Measurements from ENCODE around the gene FHIT.

The FHIT gene

GRCh38 chr3:59790241-59790640, 1461.0 kb downstream of the FHIT start:
- DNase-seq (ENCODE audit: low read depth in 2 of 2, low spot score in 1 of 2) = no peak

- DNase-seq (ENCODE audit: low read depth in 2 of 2, low spot score in 1 of 2) = no peak
Observed at GRCh38 chr3:59788801-59789200, 1462.5 kb downstream of the FHIT start.

GRCh38 chr3:59788133-59788532, 1463.1 kb downstream of the FHIT start:
- no peak for DNase-seq (ENCODE audit: low read depth in 2 of 2, low spot score in 1 of 2)

GRCh38 chr3:59786374-59786773, 1464.9 kb downstream of the FHIT start:
- DNase-seq (ENCODE audit: low read depth in 2 of 2, low spot score in 1 of 2) = no peak

DNA sequence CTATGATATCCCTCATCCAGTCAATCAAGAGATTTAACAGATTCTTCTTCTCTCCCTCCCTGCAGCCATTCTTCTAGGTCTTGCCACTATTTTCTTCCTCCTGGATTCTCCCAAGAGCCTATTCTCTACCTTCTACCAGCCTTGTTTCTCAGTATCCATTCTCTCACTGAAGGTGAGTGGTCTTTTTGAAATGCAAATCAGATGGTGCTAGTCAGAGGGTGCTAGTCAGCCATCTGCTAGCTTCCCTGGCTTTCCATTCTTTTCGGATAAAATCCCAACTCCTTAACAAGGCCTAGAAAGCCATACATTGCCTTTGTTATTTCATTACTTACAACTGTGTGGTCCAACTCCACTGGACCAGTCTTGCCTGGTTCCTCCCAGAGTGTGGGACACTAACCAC, 1467.1 kb downstream of the FHIT start:
- no peak for DNase-seq (ENCODE audit: low read depth in 2 of 2, low spot score in 1 of 2)

- no peak for DNase-seq (ENCODE audit: low read depth in 2 of 2, low spot score in 1 of 2)
Observed at GRCh38 chr3:59783468-59783988, 1467.7 kb downstream of the FHIT start.

- DNase-seq (ENCODE audit: low read depth in 2 of 2, low spot score in 1 of 2) = no peak
Observed at GRCh38 chr3:59782664-59783063, 1468.6 kb downstream of the FHIT start.

- no peak for DNase-seq (ENCODE audit: low read depth in 2 of 2, low spot score in 1 of 2)
Observed at GRCh38 chr3:59780209-59780608, 1471.0 kb downstream of the FHIT start.

DNA sequence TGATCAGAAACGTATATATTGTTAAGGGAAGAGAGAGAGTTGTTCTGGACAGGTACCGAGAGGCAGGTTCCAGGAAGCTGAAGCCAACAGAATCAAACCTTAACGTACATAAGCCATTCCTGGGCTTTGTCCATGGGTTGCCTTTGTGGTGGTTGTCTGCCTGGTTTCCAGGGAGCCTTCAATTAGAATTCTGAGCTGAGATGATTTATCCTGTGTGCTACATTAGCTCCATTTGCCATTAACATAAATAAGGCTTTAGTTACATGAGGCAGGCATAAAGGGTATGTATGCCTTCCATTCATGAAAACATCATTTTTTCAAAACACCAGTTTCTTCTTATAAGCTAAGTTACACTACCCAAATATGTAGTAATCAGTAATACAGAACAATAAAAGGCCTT, 1472.0 kb downstream of the FHIT start:
- DNase-seq (ENCODE audit: low read depth in 2 of 2, low spot score in 1 of 2) = no peak

GRCh38 chr3:59777667-59778077, 1473.6 kb downstream of the FHIT start:
- no peak for DNase-seq (ENCODE audit: low read depth in 2 of 2, low spot score in 1 of 2)

DNA sequence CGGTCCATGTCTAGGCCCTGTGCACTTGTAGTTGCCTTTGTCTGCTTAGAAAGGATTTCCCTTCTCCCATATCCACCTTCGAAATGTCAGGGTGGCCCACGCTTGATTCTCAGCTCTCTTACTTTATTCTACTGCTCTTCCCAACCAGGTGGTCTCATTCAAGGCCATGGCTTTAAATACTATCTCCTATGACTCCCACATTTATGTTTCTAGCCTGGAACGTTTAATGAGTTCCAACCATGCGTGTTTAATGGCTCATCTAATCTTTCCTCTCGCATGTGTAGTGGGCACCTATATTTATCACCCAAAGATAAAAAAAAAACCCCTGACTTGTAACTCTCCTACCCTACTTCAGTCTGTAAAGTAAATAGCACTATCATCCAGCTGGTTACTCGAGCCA, 1474.2 kb downstream of the FHIT start:
- DNase-seq (ENCODE audit: low read depth in 2 of 2, low spot score in 1 of 2) = no peak

GRCh38 chr3:59775761-59776325, 1475.4 kb downstream of the FHIT start:
- no peak for DNase-seq (ENCODE audit: low read depth in 2 of 2, low spot score in 1 of 2)

DNA sequence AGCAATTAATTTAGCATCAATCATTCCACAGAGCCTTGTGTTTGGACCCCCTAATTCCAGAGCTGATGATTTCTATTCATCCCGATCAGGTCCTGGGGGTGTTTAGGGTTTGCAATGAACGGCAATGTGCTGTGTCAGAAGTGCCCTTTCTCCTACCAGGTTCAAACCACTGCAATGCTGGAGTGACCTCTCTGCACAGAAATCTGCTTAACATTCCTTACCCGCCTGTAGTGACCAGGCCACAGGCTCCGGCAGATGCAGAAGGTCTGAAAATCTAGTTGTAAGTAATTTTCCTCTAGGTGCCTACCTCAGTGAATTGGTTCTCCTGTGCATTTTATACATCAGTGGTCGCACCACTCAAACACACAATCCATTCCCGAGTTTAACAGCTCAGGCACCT, 1476.1 kb downstream of the FHIT start:
- no peak for DNase-seq (ENCODE audit: low read depth in 2 of 2, low spot score in 1 of 2)

- no peak for DNase-seq (ENCODE audit: low read depth in 2 of 2, low spot score in 1 of 2)
Observed at GRCh38 chr3:59774634-59775033, 1476.6 kb downstream of the FHIT start.

GRCh38 chr3:59774000-59774399, 1477.3 kb downstream of the FHIT start:
- no peak for DNase-seq (ENCODE audit: low read depth in 2 of 2, low spot score in 1 of 2)

DNA sequence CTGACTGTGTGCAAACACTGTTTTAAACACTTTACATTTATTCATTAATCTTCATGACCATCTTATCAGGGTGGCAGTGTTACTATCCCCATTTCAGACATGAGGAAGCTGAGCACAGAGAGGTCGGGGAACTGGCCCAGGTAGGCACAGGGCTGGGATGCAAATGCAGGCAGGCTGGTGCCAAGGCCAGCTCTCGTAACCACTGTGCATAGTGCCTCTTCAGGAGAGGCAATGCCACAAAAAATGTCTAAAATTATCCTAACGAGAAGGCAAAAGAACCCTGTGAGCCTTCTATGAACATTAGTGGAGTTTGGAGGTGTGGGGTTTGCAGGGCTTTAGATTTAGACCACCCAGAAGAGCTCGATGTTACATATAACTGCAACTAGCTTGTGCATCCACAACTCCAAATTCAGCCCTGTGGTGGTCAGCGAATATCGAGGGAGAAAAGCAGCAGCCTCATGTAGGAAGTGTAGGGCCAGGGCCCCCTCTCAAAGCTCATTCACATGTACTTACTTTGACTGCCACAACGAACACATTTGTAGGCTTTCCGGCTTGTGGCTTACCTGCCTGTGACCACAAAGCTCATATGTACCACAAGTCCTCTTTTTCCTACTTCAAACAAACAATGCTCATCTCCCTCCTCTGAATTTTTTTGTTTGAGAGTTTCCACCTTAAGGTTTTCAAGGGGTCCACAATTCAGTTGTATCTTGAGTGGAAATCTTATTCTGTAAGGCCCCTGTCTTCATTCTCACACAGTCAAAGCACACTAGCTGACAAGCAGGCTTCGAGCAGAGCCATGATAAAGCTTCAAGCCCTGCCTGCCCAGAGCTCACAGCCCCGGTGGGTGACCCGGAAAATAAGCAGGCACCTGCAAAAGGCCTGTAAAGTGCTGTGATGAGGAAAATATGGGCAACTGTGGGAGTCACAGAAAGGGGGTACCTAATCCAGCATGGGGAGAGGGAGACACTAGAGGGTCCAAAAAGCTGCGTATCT, 1478.5 kb downstream of the FHIT start:
- peak in 1 of 2 donors; percentile 18 for DNase-seq (ENCODE audit: low read depth in 2 of 2, low spot score in 1 of 2)

DNA sequence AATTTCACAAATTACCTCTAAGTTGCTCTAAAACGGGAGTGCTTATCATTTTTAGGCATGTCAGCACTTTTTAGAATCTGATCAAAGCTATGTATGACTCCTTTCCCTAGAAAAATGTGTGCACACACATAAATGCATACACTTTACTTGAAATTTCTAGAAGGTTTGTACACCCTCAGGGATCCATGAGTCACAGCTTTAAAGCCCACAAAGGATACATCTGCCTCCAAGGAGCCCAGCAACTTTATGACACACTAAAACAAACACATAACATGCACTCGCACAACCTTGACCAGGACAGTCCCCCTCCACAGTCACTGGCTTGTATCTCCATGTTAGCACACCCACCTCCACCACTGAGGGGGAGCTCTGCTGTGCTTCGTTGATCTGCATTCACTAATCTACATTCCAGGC, 1479.5 kb downstream of the FHIT start:
- no peak for DNase-seq (ENCODE audit: low read depth in 2 of 2, low spot score in 1 of 2)

GRCh38 chr3:59769127-59769750, 1482.0 kb downstream of the FHIT start:
- DNase-seq (ENCODE audit: low read depth in 2 of 2, low spot score in 1 of 2) = no peak

DNA sequence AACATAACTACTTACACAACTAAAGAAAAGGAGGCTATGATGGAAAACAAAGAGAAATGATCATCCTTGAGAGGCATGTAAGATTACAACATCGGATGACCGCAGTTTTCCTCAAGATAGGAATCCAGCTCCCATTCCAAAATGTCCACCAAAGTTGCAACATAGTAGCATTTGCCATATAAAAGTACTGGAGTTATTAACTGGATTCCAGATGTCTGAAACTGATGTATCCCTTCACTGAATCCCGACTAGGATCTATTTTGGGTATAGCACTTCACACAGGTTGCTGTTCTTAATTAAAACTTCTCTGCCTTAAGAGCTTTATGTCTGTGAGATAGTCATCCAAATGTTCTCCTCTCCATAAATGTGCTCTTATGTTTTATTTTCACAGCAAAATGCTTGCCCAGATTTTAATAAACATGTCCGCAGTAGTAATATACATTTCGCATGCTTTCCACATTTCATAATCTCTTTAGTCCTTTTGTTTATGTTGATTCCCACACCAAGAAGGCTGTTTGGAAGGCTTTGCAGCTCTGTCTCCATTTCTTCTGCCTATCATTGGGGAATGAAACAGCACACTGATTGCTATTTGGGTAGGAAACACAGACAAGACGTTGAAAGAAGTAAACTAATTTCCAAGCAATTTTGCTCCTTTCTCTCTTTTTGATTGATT, 1484.9 kb downstream of the FHIT start:
- no peak for DNase-seq (ENCODE audit: low read depth in 2 of 2, low spot score in 1 of 2)

GRCh38 chr3:59764171-59764570, 1487.1 kb downstream of the FHIT start:
- DNase-seq (ENCODE audit: low read depth in 2 of 2, low spot score in 1 of 2) = no peak

- no peak for DNase-seq (ENCODE audit: low read depth in 2 of 2, low spot score in 1 of 2)
Observed at GRCh38 chr3:59762941-59763340, 1488.3 kb downstream of the FHIT start.

Data from stimulated activated CD8-positive, alpha-beta memory T cell treated with anti-CD3 and anti-CD28 coated beads, Interleukin-4, amount 100 ng/mL, for 1 hour (primary cell).